Measurements from ENCODE around the gene APOA1.
A peak's percentile ranks its signal among the peaks of the same experiment; 100 is the strongest.
"Not testable (repeated sequence)": the region's sequence is repeated elsewhere in the genome, so short reads cannot be mapped to it uniquely, and the experiment has no call there.

APOA1 gene

GRCh38 chr11:116811194-116811593 is 26.2 kb downstream of the APOA1 start:
- DNase-seq = no peak

- no peak for DNase-seq
Observed at GRCh38 chr11:116808262-116809175, 28.9 kb downstream of the APOA1 start.

- no peak for DNase-seq
Observed at GRCh38 chr11:116807601-116808261, 29.7 kb downstream of the APOA1 start.

- no peak for DNase-seq
Observed at GRCh38 chr11:116804001-116804400, 33.4 kb downstream of the APOA1 start.

GRCh38 chr11:116801662-116802061 is 35.8 kb downstream of the APOA1 start:
- DNase-seq = not testable (repeated sequence)

GRCh38 chr11:116800610-116801009 is 36.8 kb downstream of the APOA1 start:
- no peak for DNase-seq

GRCh38 chr11:116798368-116798767 is 39.1 kb downstream of the APOA1 start:
- no peak for DNase-seq

- DNase-seq = no peak
Observed at GRCh38 chr11:116797816-116798215, 39.6 kb downstream of the APOA1 start.

- no peak for DNase-seq
Observed at GRCh38 chr11:116796548-116796947, 40.9 kb downstream of the APOA1 start.

GRCh38 chr11:116794851-116795250 is 42.6 kb downstream of the APOA1 start:
- DNase-seq = no peak

GRCh38 chr11:116793772-116794097 is 43.7 kb downstream of the APOA1 start:
- DNase-seq = no peak

GRCh38 chr11:116792869-116793771 is 44.3 kb downstream of the APOA1 start:
- DNase-seq = no peak

GRCh38 chr11:116792144-116792868 is 45.1 kb downstream of the APOA1 start:
- DNase-seq = no peak

- no peak for DNase-seq
Observed at GRCh38 chr11:116791813-116792143, 45.6 kb downstream of the APOA1 start, which contains the start of gene APOA5. APOA5 (minus strand) TSS chr11:116791879; CDS start chr11:116791860, 19 bp downstream.

GRCh38 chr11:116791002-116791812 is 46.2 kb downstream of the APOA1 start:
- DNase-seq = peak; percentile 40 to 65 (median 59)

- no peak for DNase-seq
Observed at GRCh38 chr11:116790167-116791001, 47.0 kb downstream of the APOA1 start.

GRCh38 chr11:116788975-116789374 is 48.4 kb downstream of the APOA1 start:
- no peak for DNase-seq

GRCh38 chr11:116788534-116788933 is 48.9 kb downstream of the APOA1 start:
- no peak for DNase-seq

GRCh38 chr11:116787786-116788486 is 49.5 kb downstream of the APOA1 start, which contains the start of gene ZPR1:
ZPR1 (minus strand) TSS chr11:116788023; CDS start chr11:116787990, 33 bp downstream.
- DNase-seq = peak; percentile 71 to 85 (median 80)

- DNase-seq = no peak
Observed at GRCh38 chr11:116787436-116787785, 50.0 kb downstream of the APOA1 start.
